ENCODE results near the gene JAZF1.

- TF ChIP-seq PPARA (CRISPR knock-in tag; IDR thresholded peaks at IDR 0.05; ENCODE audit: borderline replicate concordance), result no peak
- no peak for TF ChIP-seq PATZ1 (CRISPR knock-in tag; IDR thresholded peaks at IDR 0.05; ENCODE audit: borderline replicate concordance)
- TF ChIP-seq TSHZ2 (CRISPR knock-in tag; IDR thresholded peaks at IDR 0.05), result no peak
- TF ChIP-seq CSDC2 (CRISPR knock-in tag; IDR thresholded peaks at IDR 0.05), result no peak
- TF ChIP-seq ZNF565 (CRISPR knock-in tag; conservative IDR thresholded peaks at IDR 0.05; ENCODE audit: low read depth), result no peak
- TF ChIP-seq CREB5 (CRISPR knock-in tag; IDR thresholded peaks at IDR 0.05; ENCODE audit: low read depth), result no peak
- TF ChIP-seq ARNTL (CRISPR knock-in tag; IDR thresholded peaks at IDR 0.05; ENCODE audit: borderline replicate concordance, low read depth), result no peak
- no peak for TF ChIP-seq GLIS3 (CRISPR knock-in tag; IDR thresholded peaks at IDR 0.05)
- TF ChIP-seq ESRRG (CRISPR knock-in tag; IDR thresholded peaks at IDR 0.05), result no peak
- no peak for TF ChIP-seq RARB (CRISPR knock-in tag; IDR thresholded peaks at IDR 0.05)
- TF ChIP-seq ZNF70 (CRISPR knock-in tag; IDR thresholded peaks at IDR 0.05), result no peak
- TF ChIP-seq ZC3H10 (CRISPR knock-in tag; IDR thresholded peaks at IDR 0.05), result no peak
- no peak for TF ChIP-seq OSR1 (CRISPR knock-in tag; IDR thresholded peaks at IDR 0.05)
Observed at GRCh38 chr7:28128608-28129007, 52.0 kb downstream of the JAZF1 start.
